Skeletal muscle satellite cell (primary cell): ENCODE measurements around the gene VAV2.

Experiments
- H3K27me3 ChIP-seq: 2 replicates; pipeline ENCODE4 v1.7.0; 2013; ENCODE audit warnings: low read length; ENCODE audit not compliant: control insufficient read depth, insufficient read depth
- H3K36me3 ChIP-seq: 2 replicates; pipeline ENCODE4 v1.7.0; 2013; ENCODE audit warnings: mild to moderate bottlenecking, control low read depth, low read length; ENCODE audit not compliant: insufficient read depth
- H3K4me1 ChIP-seq: 2 replicates; pipeline ENCODE4 v1.7.0; 2013; ENCODE audit warnings: low read length; ENCODE audit not compliant: control insufficient read depth, insufficient read depth
- H3K4me2 ChIP-seq: 2 replicates; pipeline ENCODE4 v1.7.0; 2013; ENCODE audit warnings: mild to moderate bottlenecking, low read length
- H3K4me3 ChIP-seq: 2 replicates; pipeline ENCODE4 v1.7.0; 2013; ENCODE audit warnings: low read length
- H3K9ac ChIP-seq: 2 replicates; pipeline ENCODE4 v1.7.0; 2013; ENCODE audit warnings: mild to moderate bottlenecking, low read depth, low read length, moderate library complexity
- H3K9me3 ChIP-seq: replicated peaks from 2 replicates; pipeline ENCODE4 v1.7.0; 2013; ENCODE audit warnings: mild to moderate bottlenecking, control low read depth, low read length

Gene VAV2

GRCh38 chr9:133734590-133735414 lies 257.3 kb downstream of the VAV2 start:
- Histone ChIP-seq H3K9ac (no peak overlapping the region), H3K4me2 (no peak overlapping the region), H3K9me3 (no peaks in the 10 kb centered on the region), H3K27me3 (no peaks in the 10 kb centered on the region), H3K4me1 (peaks cover 15% of the 10 kb centered on the region), H3K36me3 (no peaks in the 10 kb centered on the region), H3K4me3 (no peak overlapping the region)

DNA sequence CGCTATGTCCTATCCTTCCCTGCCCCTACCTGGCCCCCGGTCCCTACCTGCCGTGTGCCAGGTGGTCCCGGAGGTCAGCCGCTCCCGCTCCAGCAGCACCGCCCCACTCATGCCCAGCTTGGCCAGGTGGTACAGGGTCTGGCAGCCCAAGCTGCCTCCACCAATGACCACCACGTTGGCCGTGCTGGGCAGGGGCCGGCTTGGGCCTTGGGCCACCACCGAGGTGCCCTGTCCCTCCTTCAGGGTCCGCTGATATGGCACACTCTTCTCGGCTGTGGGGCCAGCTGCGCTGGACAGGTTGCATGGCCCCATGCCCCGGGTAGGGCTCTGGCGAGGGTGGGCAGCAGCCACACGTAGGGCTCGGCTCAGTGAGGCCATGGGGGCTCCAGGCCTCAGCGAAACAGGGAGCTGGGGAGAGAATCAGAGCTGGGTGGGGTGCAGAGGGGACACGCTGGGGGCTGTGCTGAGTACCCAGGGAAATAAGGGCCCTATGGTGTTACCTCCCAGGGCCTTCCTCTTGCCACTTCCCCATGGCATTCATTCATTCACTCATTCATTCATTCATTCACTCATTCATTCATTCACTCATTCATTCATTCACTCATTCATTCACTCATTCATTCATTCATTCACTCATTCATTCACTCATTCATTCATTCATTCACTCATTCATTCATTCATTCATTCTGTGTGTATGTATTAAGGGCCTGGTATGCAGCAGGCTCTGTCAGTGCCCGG lies 258.2 kb downstream of the VAV2 start:
- Histone ChIP-seq H3K4me1 (peaks cover 15% of the 10 kb centered on the region), H3K27me3 (peaks cover 4% of the 10 kb centered on the region), H3K36me3 (no peaks in the 10 kb centered on the region), H3K9me3 (no peaks in the 10 kb centered on the region), H3K4me3 (no peak overlapping the region), H3K4me2 (no peak overlapping the region), H3K9ac (no peak overlapping the region)

DNA sequence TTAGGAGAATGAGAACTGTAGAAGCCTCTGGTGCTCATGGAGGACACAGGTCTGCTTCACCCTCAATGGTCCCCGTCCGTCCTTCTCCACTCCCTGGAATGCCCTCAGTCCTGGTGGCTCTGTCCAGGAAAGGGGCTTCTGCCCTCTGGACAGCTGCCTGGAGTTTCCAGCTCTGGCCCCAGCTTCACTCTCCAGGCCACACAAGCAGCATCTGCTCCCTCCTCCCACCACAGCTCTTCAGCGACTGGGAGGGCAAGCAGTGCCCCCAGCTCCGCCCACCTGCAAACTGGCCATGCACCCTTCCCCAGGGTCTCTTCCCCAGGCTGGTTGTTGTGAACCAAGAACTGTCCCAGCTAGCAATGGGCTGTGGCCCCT lies 258.7 kb downstream of the VAV2 start:
- H3K4me2 ChIP-seq: no peak overlapping the region

DNA sequence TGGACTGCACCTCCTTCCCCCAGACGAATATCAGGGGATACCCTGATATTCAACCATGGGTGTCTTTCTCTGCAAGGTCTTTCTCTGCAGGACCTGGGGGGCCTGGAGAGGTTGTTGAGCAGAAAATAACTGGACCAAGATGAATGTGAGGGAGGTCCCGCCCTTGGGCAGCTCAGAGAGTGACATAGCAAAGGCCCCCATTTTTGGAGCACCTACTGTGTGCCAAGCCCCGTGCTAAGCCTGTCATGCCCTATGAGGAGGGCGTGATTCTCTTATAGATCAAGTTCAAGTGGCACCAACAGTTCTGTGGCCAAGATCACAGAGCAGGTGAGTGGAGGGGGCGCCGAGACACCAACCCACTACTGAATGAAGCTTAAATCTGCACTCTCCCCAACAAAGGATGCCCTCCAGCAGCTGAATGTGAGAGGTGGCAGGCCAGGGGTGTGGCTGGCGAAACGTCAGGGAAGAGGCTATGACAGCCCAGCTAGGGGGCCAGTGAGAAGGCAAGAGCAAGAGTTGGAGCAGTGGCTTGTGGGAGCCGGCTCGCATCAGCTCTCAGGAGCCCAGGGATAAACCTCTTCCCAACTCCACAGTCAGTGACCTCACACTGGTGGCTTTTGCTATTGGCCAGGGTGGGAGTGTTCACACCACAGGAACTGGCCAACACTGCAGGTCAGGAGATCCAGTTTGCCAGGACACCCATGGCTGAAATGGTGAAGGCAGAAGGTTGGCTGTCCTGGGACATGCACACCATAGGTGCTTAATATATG lies 259.3 kb downstream of the VAV2 start:
- H3K4me2 ChIP-seq: no peak overlapping the region
- peaks cover 7% of the 10 kb centered on the region for H3K4me1 ChIP-seq
- H3K9me3 ChIP-seq: no peaks in the 10 kb centered on the region
- H3K9ac ChIP-seq: no peak overlapping the region
- H3K4me3 ChIP-seq: no peak overlapping the region
- peaks cover 4% of the 10 kb centered on the region for H3K27me3 ChIP-seq
- H3K36me3 ChIP-seq: no peaks in the 10 kb centered on the region

More for the DNA sequence above, 258.7 kb downstream of the VAV2 start:
- H3K9me3 ChIP-seq: no peaks in the 10 kb centered on the region
- H3K27me3 ChIP-seq: peaks cover 4% of the 10 kb centered on the region
- no peaks in the 10 kb centered on the region for H3K36me3 ChIP-seq
- H3K9ac ChIP-seq: no peak overlapping the region
- no peak overlapping the region for H3K4me3 ChIP-seq
- H3K4me1 ChIP-seq: peaks cover 11% of the 10 kb centered on the region

DNA sequence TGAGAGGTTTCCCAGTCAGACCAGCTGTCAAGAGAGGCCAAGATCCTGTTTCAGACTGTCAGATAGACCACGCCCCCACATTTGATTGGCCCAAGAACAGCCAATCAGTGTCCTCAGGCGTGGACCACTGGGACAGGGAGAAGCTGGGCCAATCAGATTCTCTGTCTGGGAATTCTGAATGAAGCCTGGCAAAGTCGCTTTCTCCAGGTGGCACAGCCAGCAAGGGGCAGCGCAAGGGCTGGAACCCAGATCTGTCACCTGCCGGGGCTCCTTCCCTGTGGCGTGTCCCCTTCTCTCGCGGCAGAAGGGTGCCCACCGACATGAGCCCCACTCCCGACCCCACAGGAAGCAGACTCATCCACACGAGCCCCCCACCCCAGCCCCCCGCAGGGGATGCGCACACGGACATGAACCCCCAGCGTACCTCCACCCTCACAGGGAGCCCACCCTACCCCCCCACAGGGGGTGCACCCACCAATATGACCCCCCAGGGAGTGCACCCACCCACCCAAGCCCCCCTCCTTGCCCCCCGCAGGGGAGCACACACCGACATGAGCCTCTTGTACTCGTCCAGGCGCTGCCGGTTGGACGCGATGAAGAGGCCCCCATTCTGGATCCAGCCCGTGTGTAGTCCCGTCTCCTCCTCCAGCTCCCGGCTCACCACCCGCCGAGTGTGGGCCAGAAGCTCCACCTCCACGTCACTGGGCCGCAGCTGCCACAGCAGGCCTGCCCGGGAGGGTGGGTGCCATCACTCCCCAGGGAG lies 260.1 kb downstream of the VAV2 start:
- Histone ChIP-seq H3K4me3 (no peak overlapping the region), H3K4me2 (no peak overlapping the region), H3K27me3 (peaks cover 4% of the 10 kb centered on the region), H3K9ac (no peak overlapping the region), H3K4me1 (no peaks in the 10 kb centered on the region), H3K9me3 (no peaks in the 10 kb centered on the region), H3K36me3 (no peaks in the 10 kb centered on the region)

GRCh38 chr9:133730994-133731715 lies 261.0 kb downstream of the VAV2 start:
- Histone ChIP-seq H3K4me3 (no peak overlapping the region), H3K4me1 (no peaks in the 10 kb centered on the region), H3K9ac (no peak overlapping the region), H3K9me3 (no peaks in the 10 kb centered on the region), H3K4me2 (no peak overlapping the region), H3K36me3 (no peaks in the 10 kb centered on the region), H3K27me3 (peaks cover 4% of the 10 kb centered on the region)

DNA sequence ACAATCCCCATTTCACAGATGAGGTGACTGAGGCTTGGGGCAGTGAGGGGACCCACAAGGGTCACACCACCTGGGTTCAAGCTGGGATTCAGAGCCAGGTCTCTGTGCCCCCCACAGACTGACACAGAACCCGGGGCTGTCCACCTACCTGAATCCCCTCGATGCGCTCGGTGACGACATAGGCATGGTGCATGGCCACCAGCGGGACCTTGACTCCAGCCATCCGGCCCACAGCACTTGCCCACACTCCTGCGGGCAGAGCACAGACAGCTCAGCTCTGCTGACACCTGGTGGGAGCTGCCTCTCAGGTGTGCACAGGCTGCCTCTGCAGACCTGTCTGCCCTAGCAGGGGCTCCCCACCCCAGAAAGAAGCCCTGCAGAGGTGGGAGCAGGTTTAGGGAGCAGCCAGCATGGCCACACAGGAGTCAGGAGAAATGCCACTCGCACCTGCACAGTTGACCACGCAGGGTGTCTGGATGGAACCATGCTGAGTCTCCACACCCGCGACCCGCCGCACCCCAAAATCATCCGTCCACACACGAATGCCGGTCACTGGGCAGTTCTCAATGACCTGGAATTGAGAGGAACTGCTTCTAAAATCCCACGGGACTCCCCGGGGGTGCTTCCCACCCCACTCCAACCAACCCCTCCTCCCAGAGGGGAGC lies 262.4 kb downstream of the VAV2 start:
- H3K9ac ChIP-seq: no peak overlapping the region
- no peaks in the 10 kb centered on the region for H3K4me1 ChIP-seq
- no peak overlapping the region for H3K4me2 ChIP-seq
- H3K27me3 ChIP-seq: peaks cover 4% of the 10 kb centered on the region
- no peak overlapping the region for H3K4me3 ChIP-seq
- H3K9me3 ChIP-seq: no peaks in the 10 kb centered on the region
- H3K36me3 ChIP-seq: no peaks in the 10 kb centered on the region

- no peaks in the 10 kb centered on the region for H3K9me3 ChIP-seq
- H3K9ac ChIP-seq: no peak overlapping the region
- no peak overlapping the region for H3K4me2 ChIP-seq
- H3K4me3 ChIP-seq: no peak overlapping the region
- H3K27me3 ChIP-seq: peaks cover 4% of the 10 kb centered on the region
- H3K4me1 ChIP-seq: no peaks in the 10 kb centered on the region
- no peaks in the 10 kb centered on the region for H3K36me3 ChIP-seq
These were observed 263.1 kb downstream of the VAV2 start for GRCh38 chr9:133728856-133729616.

DNA sequence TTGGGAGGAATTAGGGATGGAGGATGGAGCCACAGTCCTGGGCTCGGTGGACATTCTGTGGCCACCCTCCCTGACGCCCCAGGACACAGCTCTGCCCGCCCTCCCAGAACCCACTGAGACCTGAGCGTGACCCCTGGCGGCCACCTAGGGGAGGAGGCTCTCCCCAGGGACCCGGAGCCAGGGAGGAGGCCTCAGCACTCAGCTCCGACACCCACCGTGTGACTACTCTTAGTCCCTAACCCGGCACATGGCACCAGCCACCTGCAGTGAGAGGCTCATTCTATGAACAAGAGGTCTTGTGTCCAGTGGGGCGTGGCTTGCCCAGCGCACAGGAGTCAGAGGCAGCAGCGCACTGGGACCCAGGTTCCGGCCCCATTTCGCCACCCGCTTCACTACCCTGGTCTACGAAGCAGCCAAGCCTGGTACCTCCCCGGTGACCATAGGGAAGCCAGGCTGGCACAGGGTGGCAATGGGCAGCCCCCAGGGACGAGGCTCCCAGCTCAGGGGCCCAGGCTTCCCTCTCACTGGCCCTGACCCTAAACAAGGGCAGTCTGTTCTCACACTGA lies 264.2 kb downstream of the VAV2 start:
- Histone ChIP-seq H3K9me3 (no peaks in the 10 kb centered on the region), H3K4me1 (no peaks in the 10 kb centered on the region), H3K9ac (no peak overlapping the region), H3K4me2 (no peak overlapping the region), H3K27me3 (peaks cover 4% of the 10 kb centered on the region), H3K4me3 (no peak overlapping the region), H3K36me3 (no peaks in the 10 kb centered on the region)
